Measurements from ENCODE around the gene NUDT19.

- peak in 2 of 3 experiments; percentile 27 to 33 for TF ChIP-seq CTCF (optimal IDR thresholded peaks at IDR 0.05 in 1 of 3, IDR thresholded peaks at IDR 0.05 in 1 of 3, conservative IDR thresholded peaks at IDR 0.05 in 1 of 3; ENCODE audit: extremely low read depth in 1 of 3, insufficient read depth in 2 of 3, low read length in 3 of 3)
- TF ChIP-seq EZH2 (IDR thresholded peaks at IDR 0.05; ENCODE audit: low read length): no peak
These were observed 56.9 kb downstream of the NUDT19 start for GRCh38 chr19:32748497-32748896.

Measured in keratinocyte (primary cell).